Cardiac muscle cell (in vitro differentiated cells and primary cell): ENCODE data around the gene FBLN1. TPM values are rescaled to one million over a fixed set of nuclear protein-coding genes. Genes with fewer than 3 reads are reported as not detected.

Source experiments
- DNase-seq, 2 donors: peaks; one replicate each; pipeline versions ENCODE4 v3.0.0 to v3.0.0-alpha.2; 2010 to 2017; ENCODE audit warnings: low read depth in 1 of 2, low spot score in 1 of 2
- H3K27ac ChIP-seq: fragments of 200-600 bp; sonication (generic); 2 replicates; pipeline ENCODE4 v1.5.1; 2016
- H3K27me3 ChIP-seq: fragments of 200-600 bp; sonication (generic); 2 replicates; pipeline ENCODE4 v1.6.0; 2016; ENCODE audit warnings: control low read depth
- H3K36me3 ChIP-seq: fragments of 200-600 bp; sonication (generic); 2 replicates; pipeline ENCODE4 v1.5.1; 2016; ENCODE audit warnings: control low read depth
- H3K4me1 ChIP-seq: fragments of 200-600 bp; sonication (generic); 2 replicates; pipeline ENCODE4 v1.8.1; 2017; ENCODE audit warnings: low read depth, mild to moderate bottlenecking, mixed run types
- H3K4me3 ChIP-seq: fragments of 200-600 bp; sonication (generic); 2 replicates; pipeline ENCODE4 v1.5.1; 2016; ENCODE audit warnings: mild to moderate bottlenecking
- H3K9me3 ChIP-seq: fragments of 200-600 bp; sonication (generic); 2 replicates; pipeline ENCODE4 v1.5.1; 2017; ENCODE audit warnings: low read depth, mild to moderate bottlenecking, control low read depth
- CTCF ChIP-seq: IDR thresholded peaks from 2 replicates; pipeline ENCODE4 v1.5.1; 2012; ENCODE audit warnings: low read depth, mild to moderate bottlenecking, low read length
- polyA plus RNA-seq: library from polyadenylated mRNA; unstranded; fragments of >200 nt; fragmentation: Nextera tagmentation; extraction: Ambion mirVana; gene quantifications from 2 replicates; pipeline ENCODE4 v1.2.1, GENCODE V29; 2016
- total RNA-seq: library from RNA; depleted of rRNA; stranded (reverse); fragments of >200 nt; gene quantifications from 2 replicates; pipeline ENCODE4 v1.2.3, GENCODE V29; 2016

Gene FBLN1
- total and polyA plus RNA-seq, 2 experiments from 2014 or later, result 53.8 to 55.7 TPM

GRCh38 chr22:45645150-45645525, 142.5 kb downstream of the FBLN1 start:
- H3K9me3 ChIP-seq, result no peaks in the 10 kb centered on the region
- H3K4me1 ChIP-seq, result no peaks in the 10 kb centered on the region
- H3K4me3 ChIP-seq, result no peak overlapping the region
- peaks cover 90% of the 10 kb centered on the region for H3K27me3 ChIP-seq
- DNase-seq, result no peak
- no peaks in the 10 kb centered on the region for H3K36me3 ChIP-seq
- TF ChIP-seq CTCF, result no peak
- no peak overlapping the region for H3K27ac ChIP-seq

- no peak overlapping the region for H3K4me3 ChIP-seq
- TF ChIP-seq CTCF, result peak; percentile 79
- H3K27me3 ChIP-seq, result peaks cover 87% of the 10 kb centered on the region
- no peaks in the 10 kb centered on the region for H3K9me3 ChIP-seq
- no peaks in the 10 kb centered on the region for H3K36me3 ChIP-seq
- DNase-seq, result peak; percentile 67 to 79
- H3K4me1 ChIP-seq, result no peaks in the 10 kb centered on the region
- H3K27ac ChIP-seq, result no peak overlapping the region
These were observed 143.1 kb downstream of the FBLN1 start for GRCh38 chr22:45645526-45646414.

- H3K4me3 ChIP-seq, result no peak overlapping the region
- no peak for DNase-seq
- H3K9me3 ChIP-seq, result no peaks in the 10 kb centered on the region
- no peak overlapping the region for H3K27ac ChIP-seq
- H3K27me3 ChIP-seq, result peaks cover 77% of the 10 kb centered on the region
- no peaks in the 10 kb centered on the region for H3K4me1 ChIP-seq
- TF ChIP-seq CTCF, result no peak
- H3K36me3 ChIP-seq, result no peaks in the 10 kb centered on the region
These were observed 145.0 kb downstream of the FBLN1 start for GRCh38 chr22:45647532-45648225.

- Histone ChIP-seq H3K27me3 (peaks cover 75% of the 10 kb centered on the region), H3K4me3 (no peak overlapping the region), H3K9me3 (no peaks in the 10 kb centered on the region), H3K27ac (no peak overlapping the region), H3K36me3 (no peaks in the 10 kb centered on the region), H3K4me1 (no peaks in the 10 kb centered on the region)
- no peak for TF ChIP-seq CTCF
- DNase-seq, result no peak
These were observed 145.8 kb downstream of the FBLN1 start for GRCh38 chr22:45648301-45649117.

- no peak overlapping the region for H3K4me3 ChIP-seq
- H3K27me3 ChIP-seq, result peaks cover 62% of the 10 kb centered on the region
- no peak overlapping the region for H3K27ac ChIP-seq
- no peak for TF ChIP-seq CTCF
- no peaks in the 10 kb centered on the region for H3K4me1 ChIP-seq
- no peaks in the 10 kb centered on the region for H3K9me3 ChIP-seq
- no peak for DNase-seq
- no peaks in the 10 kb centered on the region for H3K36me3 ChIP-seq
These were observed 147.1 kb downstream of the FBLN1 start for GRCh38 chr22:45649809-45650208.
